ENCODE data around the gene CSTA. TPM values are rescaled to one million over a fixed set of nuclear protein-coding genes. Genes with fewer than 3 reads are reported as not detected.

CSTA gene, protein sequence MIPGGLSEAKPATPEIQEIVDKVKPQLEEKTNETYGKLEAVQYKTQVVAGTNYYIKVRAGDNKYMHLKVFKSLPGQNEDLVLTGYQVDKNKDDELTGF
- total RNA-seq (1 to 10 TPM; 3.6 to 9.3 TPM), polyA plus RNA-seq (10 to 100 TPM in 1 of 2 donors, 1 to 10 TPM in 1; 5.7 to 11.4 TPM)
- long read RNA-seq, donor 1, result 0 reads
- long read RNA-seq, donor 2, partial matches to known transcripts, result 0 of 3 reads
- long read RNA-seq, donor 2, other reads (novel, unspliced or antisense), result 1 of 3 reads

DNA sequence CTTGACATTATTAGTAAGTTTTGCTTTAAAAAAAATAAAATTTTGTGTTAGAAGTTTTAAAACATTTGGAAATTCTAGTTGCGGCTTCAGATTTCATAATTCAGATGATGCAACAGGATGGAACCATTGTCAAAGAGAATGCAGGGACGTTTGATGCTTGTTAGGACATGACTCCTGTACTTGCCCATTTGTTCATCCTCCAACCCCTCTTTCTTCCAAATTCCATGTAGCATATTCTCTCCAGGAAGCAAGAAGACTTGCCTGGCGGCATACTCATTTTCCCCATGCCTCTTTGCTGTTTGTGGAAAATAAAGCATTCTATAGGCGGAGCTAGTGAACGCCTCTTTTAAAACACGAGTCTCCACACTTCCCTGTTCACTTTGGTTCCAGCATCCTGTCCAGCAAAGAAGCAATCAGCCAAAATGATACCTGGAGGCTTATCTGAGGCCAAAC is at the start of gene CSTA:
Gene CSTA (plus strand): TSS at position 378 of the 453 bp plus-strand sequence. CDS start 45 bp downstream, at position 423.
- ATAC-seq (ENCODE audit: low FRiP score) (no peak), DNase-seq (no peak)
- intact Hi-C loops (cut with DNase I), result no loop called here
- H3K4me3 ChIP-seq (ENCODE audit: low read length in 2 of 2), result no peak within 1 kb of the TSS
- H3K27me3 ChIP-seq (ENCODE audit: control insufficient read depth in 1 of 2, insufficient read depth in 2 of 2, low read length in 1 of 2), result peaks cover 0 to 3% of the 10 kb centered on the region in 2 donors
- H3K9me3 ChIP-seq (ENCODE audit: control insufficient read depth, low read length), result peaks cover 3% of the 10 kb centered on the region
- H3K36me3 ChIP-seq (ENCODE audit: control insufficient read depth in 1 of 2, insufficient read depth in 2 of 2, low read length in 1 of 2), result no peaks in the 10 kb centered on the region
- H3K4me1 ChIP-seq (ENCODE audit: control insufficient read depth in 1 of 2, insufficient read depth in 2 of 2, low read length in 2 of 2), result no peaks in the 10 kb centered on the region
- WGBS, 2 donors, result 63 to 64% methylated on average over 6 of the region's 6 CpGs
- H3K27ac ChIP-seq (ENCODE audit: low read depth in 1 of 2, low read length in 2 of 2), result no peak within 1 kb of the TSS

DNA sequence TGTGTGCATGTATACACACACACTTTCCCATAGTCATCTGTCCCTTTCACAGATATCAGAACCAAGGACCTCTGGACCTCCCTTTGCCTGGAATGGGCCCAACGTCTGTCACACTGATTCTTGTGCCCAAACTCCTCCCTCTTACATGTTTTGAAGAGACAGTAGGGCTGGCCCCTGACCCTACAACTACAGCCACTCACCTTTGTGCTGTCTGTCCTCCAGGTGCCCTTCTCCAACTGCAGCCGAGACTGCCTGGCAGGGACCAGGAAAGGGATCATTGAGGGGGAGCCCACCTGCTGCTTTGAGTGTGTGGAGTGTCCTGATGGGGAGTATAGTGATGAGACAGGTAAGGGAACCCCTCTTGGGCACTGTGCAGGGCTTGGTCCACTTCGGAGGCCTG is 43.2 kb upstream of the CSTA start:
- intact Hi-C loops (cut with DNase I), result no loop called here
- no peak for ATAC-seq (ENCODE audit: low FRiP score)
- H3K9me3 ChIP-seq (ENCODE audit: control insufficient read depth, low read length), result no peaks in the 10 kb centered on the region
- H3K36me3 ChIP-seq (ENCODE audit: control insufficient read depth in 1 of 2, insufficient read depth in 2 of 2, low read length in 1 of 2), result no peaks in the 10 kb centered on the region
- H3K4me1 ChIP-seq (ENCODE audit: control insufficient read depth in 1 of 2, insufficient read depth in 2 of 2, low read length in 2 of 2), result no peaks in the 10 kb centered on the region
- H3K27ac ChIP-seq (ENCODE audit: low read depth in 1 of 2, low read length in 2 of 2), result no peak overlapping the region
- no peak for DNase-seq
- 58% methylated on average over 3 of the region's 3 CpGs for WGBS, 2 donors
- H3K4me3 ChIP-seq (ENCODE audit: low read length in 2 of 2), result no peak overlapping the region
- H3K27me3 ChIP-seq (ENCODE audit: control insufficient read depth in 1 of 2, insufficient read depth in 2 of 2, low read length in 1 of 2), result no peaks in the 10 kb centered on the region

DNA sequence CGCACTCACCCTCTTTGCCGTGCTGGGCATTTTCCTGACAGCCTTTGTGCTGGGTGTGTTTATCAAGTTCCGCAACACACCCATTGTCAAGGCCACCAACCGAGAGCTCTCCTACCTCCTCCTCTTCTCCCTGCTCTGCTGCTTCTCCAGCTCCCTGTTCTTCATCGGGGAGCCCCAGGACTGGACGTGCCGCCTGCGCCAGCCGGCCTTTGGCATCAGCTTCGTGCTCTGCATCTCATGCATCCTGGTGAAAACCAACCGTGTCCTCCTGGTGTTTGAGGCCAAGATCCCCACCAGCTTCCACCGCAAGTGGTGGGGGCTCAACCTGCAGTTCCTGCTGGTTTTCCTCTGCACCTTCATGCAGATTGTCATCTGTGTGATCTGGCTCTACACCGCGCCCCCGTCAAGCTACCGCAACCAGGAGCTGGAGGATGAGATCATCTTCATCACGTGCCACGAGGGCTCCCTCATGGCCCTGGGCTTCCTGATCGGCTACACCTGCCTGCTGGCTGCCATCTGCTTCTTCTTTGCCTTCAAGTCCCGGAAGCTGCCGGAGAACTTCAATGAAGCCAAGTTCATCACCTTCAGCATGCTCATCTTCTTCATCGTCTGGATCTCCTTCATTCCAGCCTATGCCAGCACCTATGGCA is 41.1 kb upstream of the CSTA start:
- no peak overlapping the region for H3K27ac ChIP-seq (ENCODE audit: low read depth in 1 of 2, low read length in 2 of 2)
- no peak overlapping the region for H3K4me3 ChIP-seq (ENCODE audit: low read length in 2 of 2)
- no peaks in the 10 kb centered on the region for H3K4me1 ChIP-seq (ENCODE audit: control insufficient read depth in 1 of 2, insufficient read depth in 2 of 2, low read length in 2 of 2)
- intact Hi-C loops (cut with DNase I), result no loop called here
- ATAC-seq (ENCODE audit: low FRiP score) (no peak), DNase-seq (no peak)
- WGBS, 2 donors, result 85% methylated on average over 22 of the region's 22 CpGs
- no peaks in the 10 kb centered on the region for H3K27me3 ChIP-seq (ENCODE audit: control insufficient read depth in 1 of 2, insufficient read depth in 2 of 2, low read length in 1 of 2)
- H3K36me3 ChIP-seq (ENCODE audit: control insufficient read depth in 1 of 2, insufficient read depth in 2 of 2, low read length in 1 of 2), result no peaks in the 10 kb centered on the region
- no peaks in the 10 kb centered on the region for H3K9me3 ChIP-seq (ENCODE audit: control insufficient read depth, low read length)

DNA sequence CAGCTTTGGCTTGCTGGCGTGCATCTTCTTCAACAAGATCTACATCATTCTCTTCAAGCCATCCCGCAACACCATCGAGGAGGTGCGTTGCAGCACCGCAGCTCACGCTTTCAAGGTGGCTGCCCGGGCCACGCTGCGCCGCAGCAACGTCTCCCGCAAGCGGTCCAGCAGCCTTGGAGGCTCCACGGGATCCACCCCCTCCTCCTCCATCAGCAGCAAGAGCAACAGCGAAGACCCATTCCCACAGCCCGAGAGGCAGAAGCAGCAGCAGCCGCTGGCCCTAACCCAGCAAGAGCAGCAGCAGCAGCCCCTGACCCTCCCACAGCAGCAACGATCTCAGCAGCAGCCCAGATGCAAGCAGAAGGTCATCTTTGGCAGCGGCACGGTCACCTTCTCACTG is 40.6 kb upstream of the CSTA start:
- WGBS, 2 donors, result 92 to 95% methylated on average over 19 to 20 of the region's 20 CpGs
- peak in 1 of 2 donors; percentile 64 for DNase-seq
- no peaks in the 10 kb centered on the region for H3K9me3 ChIP-seq (ENCODE audit: control insufficient read depth, low read length)

DNA sequence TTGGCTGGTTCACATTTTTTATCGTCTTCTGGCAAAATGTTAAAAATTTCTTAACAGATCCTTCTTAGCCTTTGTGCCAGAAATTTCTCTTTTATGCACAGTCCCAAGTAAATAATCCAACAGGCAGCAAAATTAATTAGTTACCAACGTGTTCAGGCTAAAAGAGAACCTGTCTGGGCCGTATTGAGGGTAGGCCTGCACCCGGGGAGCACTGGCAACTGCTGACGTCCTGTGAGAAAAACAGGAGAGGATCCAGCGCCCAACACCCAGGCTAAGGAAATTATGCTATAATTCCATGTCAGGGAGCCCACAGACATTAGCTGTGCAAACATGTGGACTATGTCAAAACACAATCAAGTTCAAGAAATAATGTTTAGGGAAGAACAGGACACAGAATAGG is 30.7 kb upstream of the CSTA start:
- H3K9me3 ChIP-seq (ENCODE audit: control insufficient read depth, low read length), result no peaks in the 10 kb centered on the region
- intact Hi-C loops (cut with DNase I), result no loop called here
- DNase-seq (no peak), ATAC-seq (ENCODE audit: low FRiP score) (no peak)
- H3K36me3 ChIP-seq (ENCODE audit: control insufficient read depth in 1 of 2, insufficient read depth in 2 of 2, low read length in 1 of 2), result no peaks in the 10 kb centered on the region
- no peak overlapping the region for H3K27ac ChIP-seq (ENCODE audit: low read depth in 1 of 2, low read length in 2 of 2)
- no peaks in the 10 kb centered on the region for H3K27me3 ChIP-seq (ENCODE audit: control insufficient read depth in 1 of 2, insufficient read depth in 2 of 2, low read length in 1 of 2)
- H3K4me1 ChIP-seq (ENCODE audit: control insufficient read depth in 1 of 2, insufficient read depth in 2 of 2, low read length in 2 of 2), result no peaks in the 10 kb centered on the region
- WGBS, 2 donors, result 19% methylated on average over 6 of the region's 6 CpGs
- no peak overlapping the region for H3K4me3 ChIP-seq (ENCODE audit: low read length in 2 of 2)

More for the DNA sequence above, 40.6 kb upstream of the CSTA start:
- no peak overlapping the region for H3K27ac ChIP-seq (ENCODE audit: low read depth in 1 of 2, low read length in 2 of 2)
- H3K36me3 ChIP-seq (ENCODE audit: control insufficient read depth in 1 of 2, insufficient read depth in 2 of 2, low read length in 1 of 2), result no peaks in the 10 kb centered on the region
- no peak overlapping the region for H3K4me3 ChIP-seq (ENCODE audit: low read length in 2 of 2)
- ATAC-seq (ENCODE audit: low FRiP score), result no peak
- H3K4me1 ChIP-seq (ENCODE audit: control insufficient read depth in 1 of 2, insufficient read depth in 2 of 2, low read length in 2 of 2), result no peaks in the 10 kb centered on the region
- H3K27me3 ChIP-seq (ENCODE audit: control insufficient read depth in 1 of 2, insufficient read depth in 2 of 2, low read length in 1 of 2), result no peaks in the 10 kb centered on the region
- intact Hi-C loops (cut with DNase I), result no loop called here

DNA sequence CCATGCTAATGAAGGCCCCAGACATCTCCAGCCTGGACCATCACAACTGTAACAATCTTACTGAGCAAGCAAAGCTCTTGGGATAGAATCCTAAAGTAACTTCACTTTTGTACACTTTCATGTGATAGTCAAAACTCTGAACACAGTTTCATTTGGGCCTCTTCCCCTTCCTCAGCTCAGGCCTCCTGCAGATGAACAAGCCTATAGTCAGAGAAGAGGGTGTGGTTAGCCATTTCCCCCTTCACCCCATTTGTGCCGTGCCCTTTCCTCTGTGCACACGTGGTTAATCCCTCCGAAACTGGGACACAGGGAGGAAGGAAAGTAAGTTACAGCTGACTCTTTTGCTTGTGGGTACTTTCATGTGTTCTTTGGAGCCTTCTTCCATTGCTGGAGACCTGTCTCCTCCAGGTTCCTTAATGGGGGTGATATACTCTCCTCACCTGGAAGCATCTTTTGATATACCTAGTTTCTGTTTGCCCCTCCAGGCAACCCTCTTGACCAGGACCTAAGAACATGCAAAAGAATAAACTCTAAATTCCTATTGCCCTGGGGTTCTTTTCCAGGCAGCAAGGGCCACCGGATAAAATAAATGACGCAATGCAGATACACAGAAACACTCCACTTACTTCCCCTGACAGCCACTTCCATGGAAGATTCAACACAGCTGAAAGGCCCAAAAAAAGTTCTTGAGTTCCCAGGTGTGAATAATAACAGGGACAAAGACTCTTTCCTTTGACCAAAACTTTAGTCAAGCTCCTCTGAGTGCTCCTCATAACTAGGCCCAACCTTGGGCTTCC is 29.6 kb upstream of the CSTA start:
- Histone ChIP-seq H3K27me3 (ENCODE audit: control insufficient read depth in 1 of 2, insufficient read depth in 2 of 2, low read length in 1 of 2) (no peaks in the 10 kb centered on the region), H3K9me3 (ENCODE audit: control insufficient read depth, low read length) (no peaks in the 10 kb centered on the region), H3K4me1 (ENCODE audit: control insufficient read depth in 1 of 2, insufficient read depth in 2 of 2, low read length in 2 of 2) (no peaks in the 10 kb centered on the region), H3K27ac (ENCODE audit: low read depth in 1 of 2, low read length in 2 of 2) (no peak overlapping the region), H3K36me3 (ENCODE audit: control insufficient read depth in 1 of 2, insufficient read depth in 2 of 2, low read length in 1 of 2) (no peaks in the 10 kb centered on the region), H3K4me3 (ENCODE audit: low read length in 2 of 2) (no peak overlapping the region)
- no peak for ATAC-seq (ENCODE audit: low FRiP score)
- 82 to 85% methylated on average over 5 of the region's 5 CpGs for WGBS, 2 donors
- DNase-seq, result no peak
- intact Hi-C loops (cut with DNase I), result no loop called here

DNA sequence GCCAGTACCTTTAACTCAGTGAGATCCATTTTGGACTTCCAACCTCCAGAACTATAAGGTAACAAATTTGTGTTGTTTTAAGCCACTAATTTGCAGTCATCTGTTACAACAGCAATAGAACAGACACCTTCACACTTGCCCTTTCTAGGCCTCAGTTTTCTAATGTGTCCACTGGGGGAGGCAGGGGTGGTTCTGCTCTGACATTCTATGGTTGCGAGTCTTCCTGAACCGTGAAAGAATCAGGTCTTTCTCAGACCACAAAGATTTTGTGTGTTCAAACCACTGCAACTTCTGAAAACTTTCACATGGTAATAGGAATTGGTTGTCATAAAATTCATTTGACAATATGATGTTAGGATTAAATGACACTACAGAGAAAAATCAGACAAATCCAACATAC is 26.8 kb upstream of the CSTA start:
- WGBS, 2 donors, result 60 to 63% methylated on average over 2 of the region's 2 CpGs

DNA sequence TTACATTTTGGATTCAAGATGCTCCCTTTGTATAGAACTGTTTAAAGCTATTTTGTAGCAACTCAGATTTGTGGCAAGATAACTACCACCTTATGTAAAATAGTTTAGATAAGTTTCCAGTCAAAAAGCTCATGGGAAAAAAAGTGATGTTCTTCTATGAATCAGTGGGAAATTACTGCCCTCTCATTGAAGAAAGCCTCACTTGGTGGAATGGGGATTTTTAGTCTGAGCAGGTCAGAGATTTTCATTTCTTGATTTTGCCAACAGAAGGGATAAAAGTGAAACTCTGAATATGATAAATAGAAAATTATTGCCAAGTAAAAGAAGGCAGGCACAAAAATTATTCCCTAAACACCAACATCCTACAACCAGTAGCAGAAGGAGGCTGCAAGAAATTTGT is 25.8 kb upstream of the CSTA start:
- Histone ChIP-seq H3K4me1 (ENCODE audit: control insufficient read depth in 1 of 2, insufficient read depth in 2 of 2, low read length in 2 of 2) (no peaks in the 10 kb centered on the region), H3K27me3 (ENCODE audit: control insufficient read depth in 1 of 2, insufficient read depth in 2 of 2, low read length in 1 of 2) (peaks cover 0 to 3% of the 10 kb centered on the region in 2 donors), H3K4me3 (ENCODE audit: low read length in 2 of 2) (no peak overlapping the region), H3K27ac (ENCODE audit: low read depth in 1 of 2, low read length in 2 of 2) (no peak overlapping the region), H3K36me3 (ENCODE audit: control insufficient read depth in 1 of 2, insufficient read depth in 2 of 2, low read length in 1 of 2) (no peaks in the 10 kb centered on the region), H3K9me3 (ENCODE audit: control insufficient read depth, low read length) (peaks cover 1% of the 10 kb centered on the region)
- intact Hi-C loops (cut with DNase I), result no loop called here
- ATAC-seq (ENCODE audit: low FRiP score) (no peak), DNase-seq (no peak)

More for the DNA sequence above, 26.8 kb upstream of the CSTA start:
- intact Hi-C loops (cut with DNase I), result no loop called here
- Histone ChIP-seq H3K4me3 (ENCODE audit: low read length in 2 of 2) (no peak overlapping the region), H3K27me3 (ENCODE audit: control insufficient read depth in 1 of 2, insufficient read depth in 2 of 2, low read length in 1 of 2) (peaks cover 0 to 3% of the 10 kb centered on the region in 2 donors), H3K27ac (ENCODE audit: low read depth in 1 of 2, low read length in 2 of 2) (no peak overlapping the region), H3K36me3 (ENCODE audit: control insufficient read depth in 1 of 2, insufficient read depth in 2 of 2, low read length in 1 of 2) (no peaks in the 10 kb centered on the region), H3K4me1 (ENCODE audit: control insufficient read depth in 1 of 2, insufficient read depth in 2 of 2, low read length in 2 of 2) (no peaks in the 10 kb centered on the region), H3K9me3 (ENCODE audit: control insufficient read depth, low read length) (peaks cover 1% of the 10 kb centered on the region)
- no peak for DNase-seq
- no peak for ATAC-seq (ENCODE audit: low FRiP score)
